VCaP (cell line): Measurements from ENCODE around the gene TEP1.

Experiments used
- H3K27ac ChIP-seq: fragments of 450-650 bp; 2 replicates; pipeline ENCODE4 v1.5.1; 2017
- CTCF ChIP-seq: fragments of 450-650 bp; conservative IDR thresholded peaks from 2 replicates; pipeline ENCODE4 v1.5.1; 2017; ENCODE audit warnings: mild to moderate bottlenecking, moderate library complexity

Gene TEP1

GRCh38 chr14:20436363-20436755, 23.1 kb upstream of the TEP1 start:
- no peak for TF ChIP-seq CTCF
- H3K27ac ChIP-seq: no peak overlapping the region

DNA sequence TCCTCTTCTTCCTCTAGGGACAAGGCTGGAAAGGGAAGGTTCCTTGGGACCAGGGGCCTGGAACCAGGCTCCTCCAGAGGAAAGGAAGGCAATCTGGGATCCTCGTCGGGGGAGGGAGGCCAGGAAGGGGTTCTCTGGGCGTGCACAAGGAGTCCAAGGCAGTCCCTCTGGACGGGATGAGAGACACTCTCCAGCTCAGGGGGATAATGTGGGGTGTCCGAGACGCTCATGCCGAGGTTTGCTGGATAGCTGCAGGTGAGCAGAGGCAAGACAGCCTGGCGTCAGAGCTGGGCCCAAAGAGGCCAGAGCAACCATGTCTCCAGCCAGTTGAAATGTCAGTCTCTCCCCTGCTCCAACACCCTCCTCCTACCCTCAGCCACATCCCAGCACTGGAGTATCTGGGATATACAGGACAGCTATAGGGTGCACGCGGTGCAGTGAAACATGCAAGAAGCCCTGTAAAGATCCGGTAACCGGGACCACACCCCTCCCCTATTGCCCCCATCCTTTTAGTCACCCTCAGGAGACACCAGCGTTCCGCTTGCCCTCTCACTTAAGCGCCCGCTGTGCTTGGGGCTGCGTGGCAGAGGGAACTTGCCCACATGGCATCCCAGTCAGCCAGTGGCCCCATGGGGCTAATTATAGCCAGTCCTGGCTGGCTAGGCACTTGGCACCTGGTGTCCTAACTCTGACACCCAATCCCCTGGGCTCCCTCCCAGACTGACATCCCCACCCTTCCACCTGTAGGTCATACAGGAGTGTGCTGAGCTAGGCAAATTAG, 22.5 kb upstream of the TEP1 start, which contains the start of gene KLHL33:
Gene KLHL33, minus strand, starts transcription at position 585 of the 781 bp plus-strand sequence. Its CDS starts 355 bp downstream, at position 230.
- no peak within 1 kb of the TSS for H3K27ac ChIP-seq
- no peak for TF ChIP-seq CTCF

GRCh38 chr14:20434701-20435581, 21.6 kb upstream of the TEP1 start:
- no peak for TF ChIP-seq CTCF
- H3K27ac ChIP-seq: no peak overlapping the region

DNA sequence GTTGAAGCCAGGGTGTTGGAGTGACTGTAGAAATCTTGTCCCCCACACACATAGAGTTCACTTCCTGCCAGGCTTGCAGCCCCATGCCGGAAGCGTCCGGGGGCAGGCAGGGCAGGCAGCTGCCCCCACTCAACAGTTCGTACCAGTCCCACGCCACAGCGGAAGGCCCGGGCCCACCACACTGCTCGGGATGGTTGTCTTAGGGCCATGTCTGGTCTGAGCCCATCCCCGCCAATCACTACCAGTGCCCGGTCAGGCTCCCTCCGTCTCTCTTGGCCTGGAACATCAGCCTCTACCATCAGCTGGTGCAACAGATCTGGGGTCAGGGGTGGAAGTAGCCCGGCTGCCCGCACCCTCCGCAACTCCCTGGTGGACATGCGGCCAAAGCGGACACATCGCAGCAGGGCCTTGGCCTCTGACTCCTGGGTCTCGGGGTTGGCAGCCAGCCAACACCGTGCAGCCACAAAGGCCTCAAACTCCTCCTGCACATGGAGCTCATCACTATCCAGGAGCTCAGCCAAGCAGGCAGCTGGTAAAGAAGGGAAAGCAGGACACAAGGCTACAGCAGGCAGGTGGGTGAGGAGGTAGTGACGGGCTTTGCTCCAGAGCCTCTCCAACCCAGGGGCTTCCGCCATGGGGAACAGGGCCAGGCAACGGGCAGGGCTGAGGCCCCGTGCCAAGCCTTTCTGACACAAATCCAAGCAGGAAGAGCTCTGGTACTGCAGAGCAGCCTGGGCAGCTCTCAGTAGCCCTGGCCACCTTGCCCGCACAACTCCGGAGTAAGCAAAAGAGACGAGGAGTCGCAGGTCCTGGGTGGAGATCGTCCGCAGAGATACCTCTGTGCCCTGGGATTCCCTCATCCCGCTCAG, 16.7 kb upstream of the TEP1 start:
- H3K27ac ChIP-seq: peak overlapping the region; percentile 45
- no peak for TF ChIP-seq CTCF

DNA sequence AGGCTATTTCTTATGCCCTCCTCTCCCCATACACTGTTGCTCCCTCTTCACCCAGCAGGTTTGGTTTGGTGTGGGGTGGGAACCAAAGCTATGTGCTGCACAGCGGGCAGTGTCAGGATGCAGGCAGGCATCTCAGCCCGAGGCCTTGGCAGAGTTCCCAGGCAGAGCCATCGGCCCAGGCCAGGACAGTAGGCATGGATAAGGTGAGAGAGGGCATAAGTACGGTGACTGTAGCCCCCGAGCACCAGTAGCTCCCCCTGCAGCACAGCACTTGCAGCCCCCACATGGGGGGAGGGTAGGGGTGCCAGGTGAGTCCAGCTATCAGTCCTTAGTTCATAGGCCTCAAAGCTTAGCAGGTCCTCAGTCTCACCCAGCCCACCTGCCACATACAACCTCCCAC, 15.5 kb upstream of the TEP1 start:
- H3K27ac ChIP-seq: no peak overlapping the region; the same call in 1 of the 2 replicates
- TF ChIP-seq CTCF: no peak

DNA sequence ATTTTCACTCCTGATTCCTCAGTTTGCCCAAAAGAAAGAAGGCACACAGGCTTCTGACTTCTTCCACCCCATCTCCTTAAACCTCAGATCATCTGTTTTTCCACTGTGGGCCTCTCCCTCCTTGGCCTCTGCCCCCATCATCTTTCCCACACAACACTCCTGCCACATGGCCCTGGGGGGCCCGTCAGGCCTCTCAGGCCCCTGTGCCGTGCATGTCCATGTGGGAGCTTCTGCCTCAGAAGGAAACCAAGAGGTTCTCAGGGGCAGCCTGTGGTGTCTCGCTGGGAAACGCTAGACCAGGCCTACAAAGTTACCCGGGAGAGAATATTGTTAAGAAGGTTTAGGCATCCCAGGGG, 14.7 kb upstream of the TEP1 start:
- TF ChIP-seq CTCF: no peak
- no peak overlapping the region; the same call in 1 of the 2 replicates for H3K27ac ChIP-seq
